ENCODE data around the gene CCN5. TPM values are rescaled to one million over a fixed set of nuclear protein-coding genes. Genes with fewer than 3 reads are reported as not detected.
A peak's percentile ranks its signal among the peaks of the same experiment; 100 is the strongest.

CCN5 gene
- total and polyA plus RNA-seq, 9 donors, result 0.07 to 0.32 (median 0.14) TPM; not detected in 1

- Histone ChIP-seq H3K36me3 (ENCODE audit: control insufficient read depth, insufficient read depth, low read length) (no peaks in the 10 kb centered on the region), H3K27me3 (ENCODE audit: control insufficient read depth, insufficient read depth, low read length) (no peaks in the 10 kb centered on the region), H3K9me3 (replicated peaks; ENCODE audit: control insufficient read depth, low read depth, low read length) (no peaks in the 10 kb centered on the region), H3K4me1 (ENCODE audit: control insufficient read depth, insufficient read depth, low read length) (no peaks in the 10 kb centered on the region), H3K27ac (ENCODE audit: low read length) (no peak overlapping the region), H3K4me3 (ENCODE audit: low read length) (no peak overlapping the region)
- 44% methylated on average over 2 of the region's 5 CpGs for WGBS (ENCODE audit: insufficient coverage)
- DNase-seq, result no peak
Observed at GRCh38 chr20:44769481-44769863, 54.3 kb downstream of the CCN5 start.

GRCh38 chr20:44770484-44771171 lies 55.5 kb downstream of the CCN5 start:
- H3K27me3 ChIP-seq (ENCODE audit: control insufficient read depth, insufficient read depth, low read length), result no peaks in the 10 kb centered on the region
- H3K4me1 ChIP-seq (ENCODE audit: control insufficient read depth, insufficient read depth, low read length), result no peaks in the 10 kb centered on the region
- 28% methylated on average over 5 of the region's 11 CpGs for WGBS (ENCODE audit: insufficient coverage)
- DNase-seq, result no peak
- no peak overlapping the region for H3K27ac ChIP-seq (ENCODE audit: low read length)
- H3K36me3 ChIP-seq (ENCODE audit: control insufficient read depth, insufficient read depth, low read length), result no peaks in the 10 kb centered on the region
- H3K4me3 ChIP-seq (ENCODE audit: low read length), result no peak overlapping the region
- H3K9me3 ChIP-seq (replicated peaks; ENCODE audit: control insufficient read depth, low read depth, low read length), result no peaks in the 10 kb centered on the region

- H3K36me3 ChIP-seq (ENCODE audit: control insufficient read depth, insufficient read depth, low read length), result no peaks in the 10 kb centered on the region
Observed at GRCh38 chr20:44771172-44771535, 56.0 kb downstream of the CCN5 start.

GRCh38 chr20:44772636-44773035 lies 57.5 kb downstream of the CCN5 start:
- 58% methylated on average over 5 of the region's 8 CpGs for WGBS (ENCODE audit: insufficient coverage)
- no peaks in the 10 kb centered on the region for H3K9me3 ChIP-seq (replicated peaks; ENCODE audit: control insufficient read depth, low read depth, low read length)

More at GRCh38 chr20:44771172-44771535, 56.0 kb downstream of the CCN5 start:
- no peaks in the 10 kb centered on the region for H3K4me1 ChIP-seq (ENCODE audit: control insufficient read depth, insufficient read depth, low read length)
- no peak for DNase-seq
- H3K27ac ChIP-seq (ENCODE audit: low read length), result no peak overlapping the region
- H3K27me3 ChIP-seq (ENCODE audit: control insufficient read depth, insufficient read depth, low read length), result no peaks in the 10 kb centered on the region
- 78% methylated on average over 1 of the region's 8 CpGs for WGBS (ENCODE audit: insufficient coverage)
- no peak overlapping the region for H3K4me3 ChIP-seq (ENCODE audit: low read length)
- H3K9me3 ChIP-seq (replicated peaks; ENCODE audit: control insufficient read depth, low read depth, low read length), result no peaks in the 10 kb centered on the region

GRCh38 chr20:44773070-44773829 lies 58.1 kb downstream of the CCN5 start:
- Histone ChIP-seq H3K9me3 (replicated peaks; ENCODE audit: control insufficient read depth, low read depth, low read length) (no peaks in the 10 kb centered on the region), H3K27ac (ENCODE audit: low read length) (no peak overlapping the region), H3K27me3 (ENCODE audit: control insufficient read depth, insufficient read depth, low read length) (no peaks in the 10 kb centered on the region), H3K4me3 (ENCODE audit: low read length) (no peak overlapping the region), H3K36me3 (ENCODE audit: control insufficient read depth, insufficient read depth, low read length) (no peaks in the 10 kb centered on the region), H3K4me1 (ENCODE audit: control insufficient read depth, insufficient read depth, low read length) (no peaks in the 10 kb centered on the region)
- 43% methylated on average over 6 of the region's 10 CpGs for WGBS (ENCODE audit: insufficient coverage)
- no peak for DNase-seq

More at GRCh38 chr20:44772636-44773035, 57.5 kb downstream of the CCN5 start:
- Histone ChIP-seq H3K4me1 (ENCODE audit: control insufficient read depth, insufficient read depth, low read length) (no peaks in the 10 kb centered on the region), H3K36me3 (ENCODE audit: control insufficient read depth, insufficient read depth, low read length) (no peaks in the 10 kb centered on the region), H3K27ac (ENCODE audit: low read length) (no peak overlapping the region), H3K27me3 (ENCODE audit: control insufficient read depth, insufficient read depth, low read length) (no peaks in the 10 kb centered on the region), H3K4me3 (ENCODE audit: low read length) (no peak overlapping the region)
- DNase-seq, result no peak

GRCh38 chr20:44776980-44777379 lies 61.8 kb downstream of the CCN5 start:
- Histone ChIP-seq H3K27me3 (ENCODE audit: control insufficient read depth, insufficient read depth, low read length) (no peaks in the 10 kb centered on the region), H3K9me3 (replicated peaks; ENCODE audit: control insufficient read depth, low read depth, low read length) (no peaks in the 10 kb centered on the region), H3K27ac (ENCODE audit: low read length) (no peak overlapping the region), H3K36me3 (ENCODE audit: control insufficient read depth, insufficient read depth, low read length) (no peaks in the 10 kb centered on the region), H3K4me1 (ENCODE audit: control insufficient read depth, insufficient read depth, low read length) (no peaks in the 10 kb centered on the region), H3K4me3 (ENCODE audit: low read length) (no peak overlapping the region)
- WGBS (ENCODE audit: insufficient coverage), result 31% methylated on average over 2 of the region's 7 CpGs
- peak; percentile 45 for DNase-seq

Other genes with a start within 250 kb of the CCN5 start
- 3.3 TPM for gene TTPAL, start 239.5 kb upstream of the CCN5 start, total RNA-seq
- gene TTPAL, start 239.5 kb upstream of the CCN5 start, polyA plus RNA-seq (ENCODE audit: insufficient read depth in 1 of 8, insufficient read length in 8 of 8, low replicate concordance in 1 of 8), result 1 to 10 TPM; 4.5 to 7.5 (median 5.5) TPM
- 27.5 TPM for gene SERINC3, start 193.3 kb upstream of the CCN5 start, total RNA-seq
- 10 to 100 TPM; 41.3 to 50.0 (median 44.8) TPM for gene SERINC3, start 193.3 kb upstream of the CCN5 start, polyA plus RNA-seq (ENCODE audit: insufficient read depth in 1 of 8, insufficient read length in 8 of 8, low replicate concordance in 1 of 8)
- gene PKIG, start 132.8 kb upstream of the CCN5 start, total RNA-seq, result 48.2 TPM
- 10 to 100 TPM; 40.5 to 53.3 (median 44.4) TPM for gene PKIG, start 132.8 kb upstream of the CCN5 start, polyA plus RNA-seq (ENCODE audit: insufficient read depth in 1 of 8, insufficient read length in 8 of 8, low replicate concordance in 1 of 8)
- 4.0 TPM for gene ADA, start 63.7 kb upstream of the CCN5 start, total RNA-seq
- gene ADA, start 63.7 kb upstream of the CCN5 start, polyA plus RNA-seq (ENCODE audit: insufficient read depth in 1 of 8, insufficient read length in 8 of 8, low replicate concordance in 1 of 8), result 1 to 10 TPM; 5.1 to 9.1 (median 6.7) TPM
- 0.27 TPM for gene KCNK15, start 30.5 kb downstream of the CCN5 start, total RNA-seq
- under 1 TPM in 6 of 8 donors, not detected in 2; 0.13 to 0.58 (median 0.41) TPM for gene KCNK15, start 30.5 kb downstream of the CCN5 start, polyA plus RNA-seq (ENCODE audit: insufficient read depth in 1 of 8, insufficient read length in 8 of 8, low replicate concordance in 1 of 8)
- 5.7 TPM for gene RIMS4, start 95.2 kb downstream of the CCN5 start, total RNA-seq
- 10 to 100 TPM in 5 of 8 donors, 1 to 10 TPM in 3; 7.4 to 13.2 (median 10.1) TPM for gene RIMS4, start 95.2 kb downstream of the CCN5 start, polyA plus RNA-seq (ENCODE audit: insufficient read depth in 1 of 8, insufficient read length in 8 of 8, low replicate concordance in 1 of 8)
- gene YWHAB, start 170.3 kb downstream of the CCN5 start, total RNA-seq, result 62.7 TPM
- gene YWHAB, start 170.3 kb downstream of the CCN5 start, polyA plus RNA-seq (ENCODE audit: insufficient read depth in 1 of 8, insufficient read length in 8 of 8, low replicate concordance in 1 of 8), result 100 to 1,000 TPM in 7 of 8 donors, 10 to 100 TPM in 1; 85.3 to 129 (median 108) TPM
- gene PABPC1L, start 194.7 kb downstream of the CCN5 start, total RNA-seq, result 5.3 TPM
- gene PABPC1L, start 194.7 kb downstream of the CCN5 start, polyA plus RNA-seq (ENCODE audit: insufficient read depth in 1 of 8, insufficient read length in 8 of 8, low replicate concordance in 1 of 8), result 10 to 100 TPM in 7 of 8 donors, 1 to 10 TPM in 1; 7.9 to 28.1 (median 16.5) TPM
- 9.7 TPM for gene TOMM34, start 245.0 kb downstream of the CCN5 start, total RNA-seq
- 10 to 100 TPM; 12.4 to 17.9 (median 14.8) TPM for gene TOMM34, start 245.0 kb downstream of the CCN5 start, polyA plus RNA-seq (ENCODE audit: insufficient read depth in 1 of 8, insufficient read length in 8 of 8, low replicate concordance in 1 of 8)